Stomach (tissue), 9 donors: ENCODE measurements around the gene ANAPC2. TPM values are rescaled to one million over a fixed set of nuclear protein-coding genes. Genes with fewer than 3 reads are reported as not detected.

Experiments
- DNase-seq, 2 donors: peaks; one replicate each; pipeline versions ENCODE4 v3.0.0 to v3.0.0-alpha.2; 2013 to 2019
- H3K27ac ChIP-seq, 5 donors: fragments of 200-600 bp in 4 of 5; sonication (generic) in 4 of 5; one replicate each; pipeline ENCODE4 v1.5.1; 2013 to 2019; ENCODE audit warnings: mild to moderate bottlenecking in 1 of 5, moderate library complexity in 1 of 5
- H3K27me3 ChIP-seq, 3 donors: fragments of 200-600 bp; sonication (generic); one replicate each; pipeline ENCODE4 v1.5.1; 2017 to 2019; ENCODE audit warnings: mixed run types in 1 of 3
- H3K36me3 ChIP-seq, 4 donors: fragments of 200-600 bp; sonication (generic); 1 replicate in 3 of 4; 2 replicates in 1 of 4; pipeline ENCODE4 v1.5.1; 2016 to 2019
- H3K4me1 ChIP-seq, 4 donors: fragments of 200-600 bp; sonication (generic); one replicate each; pipeline ENCODE4 v1.5.1; 2016 to 2019
- H3K4me3 ChIP-seq, 4 donors: fragments of 200-600 bp; sonication (generic) in 3 of 4; one replicate each; pipeline ENCODE4 v1.5.1; 2016 to 2019; ENCODE audit warnings: mild to moderate bottlenecking in 1 of 4
- H3K9me3 ChIP-seq, 4 donors: fragments of 200-600 bp; sonication (generic); one replicate each; pipeline ENCODE4 v1.5.1; 2016 to 2019
- CTCF ChIP-seq, 7 experiments: fragments of 450-650 bp in 4 of 7; fragments of 200-600 bp in 3 of 7; sonication (generic) in 3 of 7; IDR thresholded peaks; one replicate each; pipeline ENCODE4 v1.5.1; 2016 to 2019; ENCODE audit warnings: antibody characterized with exemption in 7 of 7, control low read depth in 2 of 7, mild to moderate bottlenecking in 1 of 7
- EP300 ChIP-seq: sonication (generic); formaldehyde crosslinking; IDR thresholded peaks from one replicate; pipeline ENCODE4 v1.6.1; 2017; ENCODE audit warnings: antibody characterized with exemption
- POLR2A ChIP-seq, 4 donors: fragments of 450-650 bp; IDR thresholded peaks; one replicate each; pipeline ENCODE4 v1.6.1; 2016; ENCODE audit warnings: antibody characterized with exemption in 4 of 4, control low read depth in 2 of 4, mild to moderate bottlenecking in 1 of 4, moderate library complexity in 1 of 4
- POLR2AphosphoS5 ChIP-seq, 3 donors: sonication (generic); formaldehyde crosslinking; IDR thresholded peaks; one replicate each; pipeline ENCODE4 v1.6.1; 2016; ENCODE audit warnings: antibody characterized with exemption in 3 of 3
- WGBS, 5 donors: extraction: QIAGEN DNeasy Blood & Tissue Kit in 3 of 5; methylation state at CpG; one replicate each; pipeline versions ENCODE4 v1.1.5 to v1.1.7; 2013 to 2018; 5-methylcytosine and 5-hydroxymethylcytosine counted together
- intact Hi-C: fragments of 100-400 bp; cut with DNase I; formaldehyde crosslinking; loops from one replicate; pipeline ENCODE4 v1.15.1; 2023; ENCODE audit warnings: low total_unique reads
- polyA plus RNA-seq, 3 donors: library from polyadenylated mRNA; stranded (reverse); fragments of 200-250 nt; gene quantifications; one replicate each; pipeline ENCODE4 v1.2.3, GENCODE V29; 2013
- total RNA-seq, 5 donors: library from RNA; depleted of rRNA; stranded (reverse); fragments of >200 nt; gene quantifications; one replicate each; pipeline versions ENCODE4 v1.1.0 to v1.2.3, GENCODE V29; 2014 to 2016
- donor health status: healthy with polysubstance abuse.
- donor health status: Bipolar disorder and iron deficiency.
- donor health status: healthy.

Gene ANAPC2
- total and polyA plus RNA-seq, 8 donors, result 26.1 to 147 (median 41.8) TPM

- WGBS, 5 donors, result 81 to 92% (median 88%) methylated on average over 9 to 13 of the region's 13 CpGs
- no peak for TF ChIP-seq EP300
- TF ChIP-seq CTCF (IDR thresholded peaks at IDR 0.05), result no peak
- TF ChIP-seq POLR2A (IDR thresholded peaks at IDR 0.05), result no peak
- no peak for TF ChIP-seq POLR2AphosphoS5 (IDR thresholded peaks at IDR 0.05)
- Histone ChIP-seq H3K4me3 (no peak overlapping the region), H3K27ac (no peak overlapping the region), H3K36me3 (peaks cover 10 to 63% (median 41%) of the 10 kb centered on the region in 4 donors), H3K9me3 (no peaks in the 10 kb centered on the region), H3K4me1 (peaks cover 8 to 11% (median 10%) of the 10 kb centered on the region in 4 donors), H3K27me3 (no peaks in the 10 kb centered on the region)
- no peak for DNase-seq
- intact Hi-C loops, result no loop called here
Measured at GRCh38 chr9:137211532-137211931, 23.2 kb upstream of the ANAPC2 start.

DNA sequence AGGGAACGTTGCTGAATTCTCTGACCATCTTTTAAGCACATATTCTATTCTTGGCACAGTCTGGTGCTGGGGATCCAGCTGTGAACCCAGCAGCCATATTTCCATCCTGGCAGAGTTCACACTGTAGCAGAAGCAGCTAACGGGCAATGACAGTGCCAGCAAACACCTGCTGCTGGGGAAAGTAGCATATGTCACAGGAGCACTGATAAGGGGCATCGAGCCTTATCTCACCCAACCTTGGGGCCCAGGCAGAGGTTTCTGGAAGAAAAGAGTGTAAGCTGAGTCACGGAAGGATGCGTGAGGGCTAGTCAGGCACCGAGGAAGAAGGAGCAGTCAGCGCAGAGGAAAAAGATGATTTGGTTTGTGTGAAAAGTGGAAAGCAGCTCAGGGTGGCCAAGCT lies 18.2 kb upstream of the ANAPC2 start:
- TF ChIP-seq POLR2A (IDR thresholded peaks at IDR 0.05) (no peak), POLR2AphosphoS5 (IDR thresholded peaks at IDR 0.05) (no peak), EP300 (no peak), CTCF (IDR thresholded peaks at IDR 0.05) (no peak)
- intact Hi-C loops, result no loop called here
- H3K36me3 ChIP-seq, result peaks cover 0 to 24% (median 22%) of the 10 kb centered on the region in 4 donors
- H3K27ac ChIP-seq, result no peak overlapping the region
- no peak for DNase-seq
- peak overlapping the region in 3 of 4 donors; percentile 88 to 94 (median 88) for H3K4me3 ChIP-seq
- peaks cover 47 to 52% (median 50%) of the 10 kb centered on the region in 4 donors for H3K4me1 ChIP-seq
- WGBS, 5 donors, result 61 to 68% (median 65%) methylated on average over 7 of the region's 7 CpGs
- H3K27me3 ChIP-seq, result no peaks in the 10 kb centered on the region
- no peaks in the 10 kb centered on the region for H3K9me3 ChIP-seq

DNA sequence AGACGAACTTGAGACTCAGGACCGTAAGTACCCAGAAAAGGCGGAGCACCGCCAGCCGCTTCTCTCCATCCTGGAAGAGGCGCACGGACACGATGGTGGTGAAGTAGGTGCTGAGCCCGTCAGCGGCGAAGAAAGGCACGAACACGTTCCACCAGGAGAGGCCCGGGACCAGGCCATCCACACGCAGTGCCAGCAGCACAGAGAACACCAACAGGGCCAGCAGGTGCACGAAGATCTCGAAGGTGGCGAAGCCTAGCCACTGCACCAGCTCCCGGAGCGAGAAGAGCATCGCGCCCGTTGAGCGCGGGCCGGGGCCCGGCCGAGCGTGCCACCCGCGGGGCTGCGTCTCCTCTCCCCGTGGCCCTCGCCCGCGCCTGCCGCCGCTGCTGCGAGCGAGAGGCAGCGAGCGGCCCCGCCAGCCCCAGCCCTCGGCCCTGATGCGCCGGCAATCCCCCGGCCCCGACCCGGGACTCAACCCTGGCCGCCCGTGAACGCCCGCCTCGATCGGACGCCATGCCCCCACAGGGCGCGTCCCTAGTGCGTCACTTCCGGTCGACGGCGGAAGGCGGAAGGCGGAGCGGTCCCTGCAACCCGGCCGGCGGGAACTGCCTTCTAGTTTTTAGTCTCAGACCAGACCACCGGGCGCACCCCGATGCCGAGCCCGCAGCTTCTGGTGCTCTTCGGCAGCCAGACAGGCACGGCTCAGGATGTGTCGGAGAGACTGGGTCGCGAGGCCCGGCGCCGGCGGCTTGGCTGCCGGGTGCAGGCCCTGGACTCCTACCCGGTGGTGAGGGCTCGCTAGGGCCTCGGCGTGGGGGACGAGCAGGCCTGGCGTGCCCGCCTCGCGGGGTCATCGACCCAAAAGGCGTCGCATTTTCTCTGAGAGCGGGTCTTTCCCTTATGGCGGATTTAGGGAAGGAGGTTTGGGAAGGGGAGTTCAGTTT lies 17.0 kb upstream of the ANAPC2 start, which contains the start of the genes NDOR1 and TMEM203:
Gene NDOR1 (plus strand): TSS at position 575 of the 944 bp plus-strand sequence. CDS start 78 bp downstream, at position 653.
Gene TMEM203 (minus strand): TSS at position 523 of the 944 bp plus-strand sequence. CDS start 234 bp downstream, at position 289.
- 0% methylated on average over 30 to 98 of the region's 98 CpGs for WGBS, 5 donors
- peak; percentile 94 to 97 for DNase-seq
- Histone ChIP-seq H3K27ac (peak within 1 kb of the TSS; percentile 71 to 94 (median 89)), H3K4me1 (peaks cover 53 to 58% (median 57%) of the 10 kb centered on the region in 4 donors), H3K9me3 (no peaks in the 10 kb centered on the region), H3K27me3 (no peaks in the 10 kb centered on the region), H3K36me3 (peaks cover 0 to 21% (median 18%) of the 10 kb centered on the region in 4 donors), H3K4me3 (peak within 1 kb of the TSS; percentile 88 to 95 (median 91))
- intact Hi-C loops, result no loop called here
- TF ChIP-seq POLR2AphosphoS5 (IDR thresholded peaks at IDR 0.05) (peak; percentile 91 to 98 (median 96)), POLR2A (IDR thresholded peaks at IDR 0.05) (peak in 1 of 4 donors; percentile 43), EP300 (no peak), CTCF (IDR thresholded peaks at IDR 0.05) (no peak)

DNA sequence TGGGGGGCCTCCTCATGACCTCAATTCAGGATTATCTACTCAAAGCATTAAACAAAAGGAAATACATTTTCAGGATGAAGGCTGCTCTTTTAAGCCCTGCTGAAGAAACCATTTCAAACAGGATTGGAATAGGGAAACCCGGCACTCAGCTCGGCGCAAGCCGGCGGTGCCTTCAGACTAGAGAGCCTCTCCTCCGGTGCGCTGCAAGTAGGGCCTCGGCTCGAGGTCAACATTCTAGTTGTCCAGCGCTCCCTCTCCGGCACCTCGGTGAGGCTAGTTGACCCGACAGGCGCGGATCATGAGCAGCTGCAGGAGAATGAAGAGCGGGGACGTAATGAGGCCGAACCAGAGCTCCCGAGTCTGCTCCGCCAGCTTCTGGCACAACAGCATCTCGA lies 16.4 kb upstream of the ANAPC2 start:
- Histone ChIP-seq H3K4me1 (peaks cover 55 to 61% (median 59%) of the 10 kb centered on the region in 4 donors), H3K36me3 (peaks cover 0 to 15% (median 12%) of the 10 kb centered on the region in 4 donors), H3K9me3 (no peaks in the 10 kb centered on the region), H3K4me3 (peak overlapping the region; percentile 88 to 95 (median 91)), H3K27me3 (no peaks in the 10 kb centered on the region), H3K27ac (peak overlapping the region; percentile 71 to 94 (median 89))
- WGBS, 5 donors, result 7 to 18% (median 11%) methylated on average over 9 to 21 of the region's 21 CpGs
- TF ChIP-seq POLR2AphosphoS5 (IDR thresholded peaks at IDR 0.05) (no peak), POLR2A (IDR thresholded peaks at IDR 0.05) (no peak), EP300 (no peak), CTCF (IDR thresholded peaks at IDR 0.05) (no peak)
- DNase-seq, result no peak
- intact Hi-C loops, result no loop called here
